CD4-positive, alpha-beta T cell (primary cell): ENCODE results near the gene PATJ. TPM values are rescaled to one million over a fixed set of nuclear protein-coding genes. Genes with fewer than 3 reads are reported as not detected.
"Not testable (repeated sequence)": the region's sequence is repeated elsewhere in the genome, so short reads cannot be mapped to it uniquely, and the experiment has no call there.

Experiments
- ATAC-seq: fragments of 200-7000 bp; cut with Tn5 transposase; one replicate; pipeline ENCODE4 v1.10.0; 2022; ENCODE audit warnings: mild to moderate bottlenecking; ENCODE audit not compliant: poor library complexity
- CTCF ChIA-PET: fragments of 350-600 bp; sonication (Branson Sonifier 250); formaldehyde crosslinking; loops from one replicate; lab custom pipeline; 2021; ENCODE audit warnings: antibody characterized with exemption, inconsistent platforms; lab: Charles Lee
- POLR2A ChIA-PET: fragments of 350-600 bp; sonication (Branson Sonifier 250); formaldehyde crosslinking; loops from one replicate; lab custom pipeline; 2021; ENCODE audit warnings: antibody characterized with exemption, inconsistent platforms; lab: Charles Lee
- DNase-seq, 14 experiments: peaks; one replicate each; pipeline ENCODE4 v3.0.0-alpha.2; 2013 to 2020; ENCODE audit warnings: mixed read lengths in 2 of 14
- H3K27ac ChIP-seq, 2 donors: one replicate each; pipeline versions ENCODE4 v1.5.1 to v1.7.0; 2013; ENCODE audit warnings: low read length in 2 of 2, low read depth in 1 of 2, mild to moderate bottlenecking in 1 of 2
- H3K27me3 ChIP-seq, 2 experiments: 1 replicate in 1 of 2; 2 replicates in 1 of 2; pipeline versions ENCODE4 v1.6.1 to v1.7.0; 2013; ENCODE audit warnings: low read length in 2 of 2, control low read depth in 1 of 2, mild to moderate bottlenecking in 1 of 2, moderate library complexity in 1 of 2; ENCODE audit not compliant: insufficient read depth in 2 of 2, control insufficient read depth in 1 of 2
- H3K36me3 ChIP-seq: one replicate; pipeline ENCODE4 v1.6.1; 2013; ENCODE audit warnings: low read length, control low read depth; ENCODE audit not compliant: insufficient read depth
- H3K4me1 ChIP-seq: one replicate; pipeline ENCODE4 v1.6.1; 2013; ENCODE audit warnings: low read length, control low read depth; ENCODE audit not compliant: insufficient read depth
- H3K4me3 ChIP-seq: one replicate; pipeline ENCODE4 v1.5.1; 2013; ENCODE audit warnings: mild to moderate bottlenecking, low read length, moderate library complexity
- H3K9me3 ChIP-seq, 2 experiments: 1 replicate in 1 of 2; 2 replicates in 1 of 2; pipeline versions ENCODE4 v1.6.1 to v1.7.0; 2013; ENCODE audit warnings: low read length in 2 of 2, mild to moderate bottlenecking in 2 of 2, control low read depth in 1 of 2, moderate library complexity in 1 of 2; ENCODE audit not compliant: control insufficient read depth in 1 of 2, insufficient read depth in 1 of 2
- H3K27ac Mint-ChIP-seq: one replicate; pipeline ENCODE4 v1.8.0; 2020; ENCODE audit warnings: mixed read lengths
- H3K27me3 Mint-ChIP-seq: one replicate; pipeline ENCODE4 v1.8.0; 2021; ENCODE audit warnings: mixed read lengths
- H3K36me3 Mint-ChIP-seq: one replicate; pipeline ENCODE4 v1.8.0; 2021; ENCODE audit warnings: low read depth, mixed read lengths
- H3K4me1 Mint-ChIP-seq: one replicate; pipeline ENCODE4 v1.8.0; 2021; ENCODE audit warnings: low read depth, mixed read lengths
- H3K4me3 Mint-ChIP-seq: one replicate; pipeline ENCODE4 v1.8.0; 2020; ENCODE audit warnings: mild to moderate bottlenecking, mixed read lengths
- H3K9me3 Mint-ChIP-seq: one replicate; pipeline ENCODE4 v1.8.0; 2020; ENCODE audit warnings: mixed read lengths
- intact Hi-C, 2 experiments: fragments of 100-400 bp; cut with DNase I in 1 of 2; cut with micrococcal nuclease in 1 of 2; formaldehyde crosslinking; loops; one replicate each; pipeline versions ENCODE4 v1.15.1 to v1.9.0; 2023 to 2025; cut with DNase I, micrococcal nuclease
- total RNA-seq, 174 experiments: library from RNA in 2 of 174; stranded (reverse) in 2 of 174; gene quantifications; one replicate each; pipeline ENCODE4 v1.2.3 and lab custom pipeline; 2021 to 2026
- TF ChIP-seq, protein P1 (sequence below): fragments of 200-600 bp; IDR thresholded peaks from one replicate; pipeline ENCODE4 v1.8.0; 2022; ENCODE audit warnings: antibody characterized with exemption, mild to moderate bottlenecking

PATJ gene
- total RNA-seq, 2 experiments from 2014 or later = 50.4 to 54.1 TPM

DNA sequence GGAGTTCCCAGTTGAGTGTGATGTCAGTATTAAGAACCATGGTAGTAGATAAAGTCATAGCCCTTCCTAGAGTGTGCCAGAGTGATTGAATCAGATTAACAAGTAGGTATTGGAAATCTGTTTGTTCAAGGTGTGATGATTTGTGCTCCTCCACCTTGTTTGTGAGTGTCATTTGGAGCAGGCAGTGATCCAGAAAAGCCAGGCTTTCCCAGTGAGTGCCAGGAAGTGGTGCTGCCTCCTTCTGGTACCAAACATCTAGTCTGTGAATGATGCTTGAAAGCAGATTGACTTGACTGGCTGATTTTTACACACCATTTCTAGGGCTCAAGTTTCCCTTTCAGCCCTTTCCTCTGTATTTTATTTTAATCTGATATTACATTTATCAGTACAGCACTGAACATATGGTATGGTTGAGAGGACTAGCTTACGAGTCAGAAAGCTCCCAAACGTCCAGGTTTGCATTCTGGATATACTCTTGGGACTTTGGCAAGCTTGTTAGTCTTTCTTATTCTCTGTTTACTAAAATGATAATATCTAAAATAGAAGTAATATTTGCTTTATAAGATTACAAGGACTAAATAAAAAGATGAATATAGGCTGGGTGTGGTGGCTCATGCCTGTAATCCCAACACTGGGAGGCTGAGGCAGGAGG is 100.7 kb downstream of the PATJ start:
- no peaks in the 10 kb centered on the region for H3K27me3 ChIP-seq
- H3K36me3 ChIP-seq = no peaks in the 10 kb centered on the region
- H3K9me3 ChIP-seq = no peaks in the 10 kb centered on the region
- no peak overlapping the region for H3K4me3 ChIP-seq
- Mint-ChIP-seq H3K4me1 (no peaks in the 10 kb centered on the region), H3K9me3 (no peaks in the 10 kb centered on the region), H3K36me3 (peaks cover 16% of the 10 kb centered on the region), H3K27ac (no peak overlapping the region), H3K4me3 (no peak overlapping the region), H3K27me3 (no peaks in the 10 kb centered on the region)
- ChIA-PET POLR2A (interaction anchor here (0.7 kb wide), 1 partner anchor 328 kb away, joined by 3 read pairs; no protein-coding TSS in a partner anchor), CTCF (no interaction called here)
- ATAC-seq (no peak), DNase-seq (peak in 1 of 14 experiments; percentile 12)
- TF ChIP-seq, protein P1, sequence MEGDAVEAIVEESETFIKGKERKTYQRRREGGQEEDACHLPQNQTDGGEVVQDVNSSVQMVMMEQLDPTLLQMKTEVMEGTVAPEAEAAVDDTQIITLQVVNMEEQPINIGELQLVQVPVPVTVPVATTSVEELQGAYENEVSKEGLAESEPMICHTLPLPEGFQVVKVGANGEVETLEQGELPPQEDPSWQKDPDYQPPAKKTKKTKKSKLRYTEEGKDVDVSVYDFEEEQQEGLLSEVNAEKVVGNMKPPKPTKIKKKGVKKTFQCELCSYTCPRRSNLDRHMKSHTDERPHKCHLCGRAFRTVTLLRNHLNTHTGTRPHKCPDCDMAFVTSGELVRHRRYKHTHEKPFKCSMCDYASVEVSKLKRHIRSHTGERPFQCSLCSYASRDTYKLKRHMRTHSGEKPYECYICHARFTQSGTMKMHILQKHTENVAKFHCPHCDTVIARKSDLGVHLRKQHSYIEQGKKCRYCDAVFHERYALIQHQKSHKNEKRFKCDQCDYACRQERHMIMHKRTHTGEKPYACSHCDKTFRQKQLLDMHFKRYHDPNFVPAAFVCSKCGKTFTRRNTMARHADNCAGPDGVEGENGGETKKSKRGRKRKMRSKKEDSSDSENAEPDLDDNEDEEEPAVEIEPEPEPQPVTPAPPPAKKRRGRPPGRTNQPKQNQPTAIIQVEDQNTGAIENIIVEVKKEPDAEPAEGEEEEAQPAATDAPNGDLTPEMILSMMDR = no peak
- no peaks in the 10 kb centered on the region for H3K4me1 ChIP-seq
- H3K27ac ChIP-seq = no peak overlapping the region
- intact Hi-C loops = no loop called here

DNA sequence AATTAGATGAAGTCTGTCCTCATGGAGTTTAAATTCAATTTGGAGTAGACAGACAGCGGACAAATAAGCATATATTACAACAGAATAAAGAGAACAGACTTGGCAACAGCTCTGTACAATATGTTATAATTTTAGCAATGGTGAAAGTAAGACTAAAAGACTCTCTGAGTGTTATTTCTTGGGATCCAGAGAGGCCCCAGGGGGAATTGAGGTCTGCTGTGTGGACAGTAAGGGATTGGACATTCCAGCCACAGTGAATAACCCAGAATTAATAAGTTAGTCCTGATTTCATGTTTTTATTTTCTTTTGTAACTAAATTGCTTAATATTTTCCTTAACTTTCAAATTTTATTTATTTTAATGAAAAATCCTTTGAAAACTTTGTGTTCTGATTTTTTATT is 101.7 kb downstream of the PATJ start:
- Histone ChIP-seq H3K27me3 (no peaks in the 10 kb centered on the region), H3K9me3 (no peaks in the 10 kb centered on the region), H3K36me3 (no peaks in the 10 kb centered on the region), H3K27ac (no peak overlapping the region), H3K4me3 (no peak overlapping the region), H3K4me1 (no peaks in the 10 kb centered on the region)
- POLR2A ChIA-PET = no interaction called here
- Mint-ChIP-seq H3K36me3 (peaks cover 13% of the 10 kb centered on the region), H3K9me3 (no peaks in the 10 kb centered on the region), H3K27me3 (no peaks in the 10 kb centered on the region), H3K4me3 (no peak overlapping the region), H3K4me1 (no peaks in the 10 kb centered on the region), H3K27ac (no peak overlapping the region)
- intact Hi-C loops = no loop called here
- CTCF ChIA-PET = no interaction called here
- TF ChIP-seq, protein P1 = no peak
- ATAC-seq (no peak), DNase-seq (no peak)

DNA sequence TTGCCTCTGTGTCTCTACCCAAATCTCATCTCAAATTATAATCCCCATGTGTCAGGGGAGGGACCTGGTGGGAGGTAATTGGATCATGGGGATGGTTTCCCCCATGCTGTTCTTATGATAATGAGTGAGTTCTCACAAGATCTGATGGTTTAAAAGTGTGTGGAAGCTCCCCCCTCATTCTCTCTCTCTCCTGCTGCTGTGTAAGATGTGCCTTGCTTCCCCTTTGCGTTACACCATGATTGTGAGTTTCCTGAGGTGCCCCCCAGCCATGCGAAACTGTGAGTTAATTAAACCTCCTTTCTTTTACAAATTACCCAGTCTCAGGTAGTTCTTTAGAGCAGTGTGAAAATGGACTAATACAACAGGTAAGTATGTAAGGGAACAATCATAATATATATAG is 102.4 kb downstream of the PATJ start:
- H3K36me3 Mint-ChIP-seq, H3K36me3 ChIP-seq, CTCF ChIA-PET, H3K27me3 Mint-ChIP-seq, H3K9me3 ChIP-seq, intact Hi-C loops, H3K4me1 ChIP-seq, H3K9me3 Mint-ChIP-seq, H3K4me1 Mint-ChIP-seq, POLR2A ChIA-PET, H3K27me3 ChIP-seq, DNase-seq, H3K4me3 ChIP-seq, H3K27ac ChIP-seq, H3K4me3 Mint-ChIP-seq, H3K27ac Mint-ChIP-seq, ATAC-seq: not testable (repeated sequence)
